Right kidney (tissue), 9 donors: ENCODE data around the gene KRTAP4-8.
"Not testable (repeated sequence)": the region's sequence is repeated elsewhere in the genome, so short reads cannot be mapped to it uniquely, and the experiment has no call there.

ENCODE experiments used
- DNase-seq: peaks from one replicate; pipeline ENCODE4 v3.0.0-alpha.2; 2016
- long read RNA-seq, 8 donors: transcript quantifications; one replicate each; lab custom pipeline, GENCODE V29; 2026

KRTAP4-8 gene
- long read RNA-seq, donor 1 = 0 reads
- long read RNA-seq, donor 2 = 0 reads
- long read RNA-seq, donor 3 = 0 reads
- long read RNA-seq, donor 4 = 0 reads
- long read RNA-seq, donor 5 = 0 reads
- long read RNA-seq, donor 6 = 0 reads
- long read RNA-seq, donor 7 = 0 reads
- long read RNA-seq, donor 8 = 0 reads

- no peak for DNase-seq
These were observed at the start of gene KRTAP4-8 for GRCh38 chr17:41098042-41098441. TSS of gene KRTAP4-8 (minus strand) at chr17:41098142. CDS start at chr17:41098084, 58 bp downstream.

GRCh38 chr17:41145261-41145660 is 47.3 kb upstream of the KRTAP4-8 start:
- DNase-seq = no peak

- no peak for DNase-seq
These were observed 46.9 kb upstream of the KRTAP4-8 start for GRCh38 chr17:41144846-41145245.

GRCh38 chr17:41141361-41141760 is 43.4 kb upstream of the KRTAP4-8 start:
- DNase-seq = no peak

- no peak for DNase-seq
These were observed 42.6 kb upstream of the KRTAP4-8 start, which contains the start of gene KRTAP4-6 for GRCh38 chr17:41140360-41141131. TSS of gene KRTAP4-6 (minus strand) at chr17:41140544. CDS start at chr17:41140487, 57 bp downstream.

- DNase-seq = not testable (repeated sequence)
These were observed 41.9 kb upstream of the KRTAP4-8 start for GRCh38 chr17:41139865-41140264.

GRCh38 chr17:41133880-41134735 is 36.2 kb upstream of the KRTAP4-8 start:
- no peak for DNase-seq

- DNase-seq = no peak
These were observed 34.0 kb upstream of the KRTAP4-8 start for GRCh38 chr17:41131979-41132378.

GRCh38 chr17:41127371-41127770 is 29.4 kb upstream of the KRTAP4-8 start:
- no peak for DNase-seq

GRCh38 chr17:41126412-41126811 is 28.5 kb upstream of the KRTAP4-8 start:
- no peak for DNase-seq

GRCh38 chr17:41125064-41125463 is 27.1 kb upstream of the KRTAP4-8 start:
- DNase-seq = no peak

GRCh38 chr17:41123991-41124371 is 26.0 kb upstream of the KRTAP4-8 start, which contains the start of gene KRTAP4-12:
TSS of gene KRTAP4-12 (minus strand) at chr17:41124182. CDS start at chr17:41124122, 60 bp downstream.
- DNase-seq = not testable (repeated sequence)

GRCh38 chr17:41123292-41123990 is 25.5 kb upstream of the KRTAP4-8 start:
- not testable (repeated sequence) for DNase-seq

- no peak for DNase-seq
These were observed 23.8 kb upstream of the KRTAP4-8 start for GRCh38 chr17:41121742-41122141.

- DNase-seq = not testable (repeated sequence)
These were observed 22.1 kb upstream of the KRTAP4-8 start for GRCh38 chr17:41119696-41120690.

GRCh38 chr17:41118721-41119120 is 20.8 kb upstream of the KRTAP4-8 start:
- no peak for DNase-seq

- not testable (repeated sequence) for DNase-seq
These were observed 20.0 kb upstream of the KRTAP4-8 start, which contains the start of gene KRTAP4-11 for GRCh38 chr17:41117846-41118386. TSS of gene KRTAP4-11 (minus strand) at chr17:41118373. CDS start at chr17:41118315, 58 bp downstream.

- DNase-seq = no peak
These were observed 18.4 kb upstream of the KRTAP4-8 start for GRCh38 chr17:41116297-41116696.

- DNase-seq = no peak
These were observed 13.4 kb upstream of the KRTAP4-8 start for GRCh38 chr17:41111151-41111885.
